ENCODE results near the gene RNF220. TPM values are rescaled to one million over a fixed set of nuclear protein-coding genes. Genes with fewer than 3 reads are reported as not detected.

The RNF220 gene
- total RNA-seq, 2 donors from 2014 or later = 84.8 to 95.2 TPM

DNA sequence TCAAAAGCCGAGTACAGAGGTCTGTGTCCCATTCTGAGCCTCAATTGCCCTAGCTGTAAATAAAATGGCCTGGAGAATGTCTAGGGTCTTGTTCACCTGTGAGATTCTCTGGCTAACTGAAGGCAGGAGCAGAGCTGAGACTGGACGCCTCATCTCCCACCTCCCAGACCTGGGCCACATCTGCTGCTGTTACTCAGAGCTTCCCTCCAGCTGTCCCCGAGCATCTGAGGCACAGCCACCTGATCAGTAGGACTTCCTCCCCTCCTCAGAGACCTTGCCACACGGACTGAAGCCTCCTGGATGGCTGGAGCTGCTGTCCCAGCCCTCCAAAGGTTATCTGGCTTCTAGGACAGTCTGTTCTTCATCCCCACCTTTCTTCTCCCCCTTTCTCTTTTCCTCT, 206.8 kb downstream of the RNF220 start:
- ATAC-seq (no peak), DNase-seq (no peak)
- no peaks in the 10 kb centered on the region for H3K9me3 ChIP-seq (ENCODE audit: control insufficient read depth, low read length, poor library complexity, severe bottlenecking)
- Mint-ChIP-seq H3K4me1 (peaks cover 2% of the 10 kb centered on the region), H3K27me3 (peaks cover 38% of the 10 kb centered on the region), H3K27ac (no peak overlapping the region), H3K36me3 (ENCODE audit: low read depth) (peaks cover 2% of the 10 kb centered on the region), H3K4me3 (no peak overlapping the region)

DNA sequence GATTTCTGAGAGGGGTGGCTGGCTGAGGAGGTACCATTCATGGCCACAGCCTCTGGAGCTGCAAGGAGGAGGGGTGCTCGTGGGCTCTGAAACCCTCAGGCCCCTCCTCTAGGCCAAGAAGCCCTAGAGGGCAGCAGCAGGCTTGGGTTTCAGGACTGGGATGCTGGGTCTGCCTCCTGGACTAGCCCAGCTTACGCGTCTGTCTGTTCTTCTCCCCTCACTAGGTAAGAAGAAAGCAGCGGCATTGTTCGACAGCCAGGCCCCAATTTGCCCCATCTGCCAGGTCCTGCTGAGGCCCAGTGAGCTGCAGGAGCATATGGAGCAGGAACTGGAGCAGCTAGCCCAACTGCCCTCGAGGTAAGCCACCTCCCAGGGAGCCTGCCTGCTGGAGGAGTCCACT, 208.9 kb downstream of the RNF220 start:
- DNase-seq (no peak), ATAC-seq (no peak)
- Mint-ChIP-seq H3K27me3 (peaks cover 22% of the 10 kb centered on the region), H3K36me3 (ENCODE audit: low read depth) (no peaks in the 10 kb centered on the region), H3K27ac (no peak overlapping the region), H3K4me1 (peaks cover 2% of the 10 kb centered on the region), H3K4me3 (no peak overlapping the region)
- no peaks in the 10 kb centered on the region for H3K9me3 ChIP-seq (ENCODE audit: control insufficient read depth, low read length, poor library complexity, severe bottlenecking)

GRCh38 chr1:44616284-44616990, 211.4 kb downstream of the RNF220 start:
- H3K4me1 Mint-ChIP-seq = peaks cover 2% of the 10 kb centered on the region
- no peak overlapping the region for H3K27ac Mint-ChIP-seq
- peaks cover 11% of the 10 kb centered on the region for H3K27me3 Mint-ChIP-seq
- no peaks in the 10 kb centered on the region for H3K9me3 ChIP-seq (ENCODE audit: control insufficient read depth, low read length, poor library complexity, severe bottlenecking)
- ATAC-seq = no peak
- H3K4me3 Mint-ChIP-seq = no peak overlapping the region
- no peaks in the 10 kb centered on the region for H3K36me3 Mint-ChIP-seq (ENCODE audit: low read depth)
- no peak for DNase-seq

DNA sequence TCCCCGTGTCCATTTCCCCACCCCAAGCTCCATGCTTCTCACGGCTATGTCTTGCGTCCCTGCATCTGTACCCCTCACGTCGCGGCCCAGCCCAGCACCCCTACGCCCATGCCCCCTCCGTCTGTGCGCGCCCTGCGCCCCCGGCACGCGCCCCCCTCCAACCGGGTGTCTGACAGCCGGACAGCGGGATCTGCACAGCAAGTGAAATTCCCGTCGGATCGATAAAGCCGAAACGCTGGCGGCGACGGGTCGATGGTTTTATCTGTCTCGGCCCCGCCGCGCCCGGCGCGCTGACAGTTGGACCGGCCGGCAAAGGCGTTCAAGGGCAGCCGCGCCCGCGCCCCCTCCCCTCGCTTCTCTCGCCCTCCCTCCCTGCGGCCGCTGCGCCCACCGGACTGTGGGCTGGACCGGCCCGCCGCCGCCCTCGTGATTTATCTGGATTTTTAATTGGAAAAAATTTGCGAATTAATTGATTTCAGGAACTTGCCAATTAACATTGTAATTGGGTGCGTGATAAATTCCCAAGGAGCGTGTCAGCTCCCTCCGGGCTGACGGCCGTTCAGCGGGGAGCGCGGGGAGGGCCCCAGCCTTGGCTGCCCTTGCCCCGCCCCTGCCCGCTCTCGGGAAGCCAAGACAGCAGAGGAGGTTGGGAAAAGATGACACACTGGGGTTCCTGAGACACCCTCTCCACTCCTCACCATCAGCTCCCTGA, 212.1 kb downstream of the RNF220 start:
- Mint-ChIP-seq H3K36me3 (ENCODE audit: low read depth) (no peaks in the 10 kb centered on the region), H3K27me3 (peaks cover 5% of the 10 kb centered on the region), H3K4me3 (no peak overlapping the region), H3K4me1 (no peaks in the 10 kb centered on the region), H3K27ac (no peak overlapping the region)
- no peak for ATAC-seq
- H3K9me3 ChIP-seq (ENCODE audit: control insufficient read depth, low read length, poor library complexity, severe bottlenecking) = no peaks in the 10 kb centered on the region
- no peak for DNase-seq

GRCh38 chr1:44617703-44618029, 212.6 kb downstream of the RNF220 start:
- ATAC-seq = no peak
- Mint-ChIP-seq H3K4me3 (no peak overlapping the region), H3K27me3 (peaks cover 5% of the 10 kb centered on the region), H3K27ac (no peak overlapping the region), H3K4me1 (no peaks in the 10 kb centered on the region), H3K36me3 (ENCODE audit: low read depth) (no peaks in the 10 kb centered on the region)
- H3K9me3 ChIP-seq (ENCODE audit: control insufficient read depth, low read length, poor library complexity, severe bottlenecking) = no peaks in the 10 kb centered on the region
- DNase-seq = no peak

DNA sequence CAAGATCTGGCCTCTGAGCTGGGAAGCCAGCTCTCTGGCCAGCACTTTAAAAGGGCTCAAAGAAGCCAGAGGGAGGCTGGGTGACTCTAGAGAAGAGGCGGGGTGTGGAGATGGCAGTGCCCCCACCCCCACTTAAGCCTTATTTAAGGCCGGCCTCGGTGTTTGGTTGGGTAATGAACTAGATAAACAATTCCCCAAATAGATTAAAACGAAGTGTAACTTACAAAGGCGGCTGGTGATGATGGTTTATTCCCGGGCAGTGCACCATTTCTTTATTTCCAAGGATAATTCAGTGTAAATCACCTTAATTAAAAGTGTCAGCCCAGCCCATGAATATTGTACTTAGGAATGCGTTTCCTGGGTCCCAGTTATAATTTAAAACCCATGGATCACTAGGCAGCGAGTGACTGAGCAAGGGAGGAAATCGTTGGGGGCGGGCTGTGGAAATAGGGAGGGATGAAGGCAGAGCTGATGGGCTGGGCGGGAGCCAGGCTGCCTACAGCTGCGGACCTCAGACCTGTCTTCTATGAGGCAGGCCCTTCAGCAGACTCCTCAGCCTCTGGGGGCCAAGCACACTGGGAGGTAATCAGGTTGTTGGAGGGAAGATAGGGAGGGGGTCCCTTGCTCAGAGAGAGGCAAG, 214.3 kb downstream of the RNF220 start:
- no peak for DNase-seq
- Mint-ChIP-seq H3K27ac (peak overlapping the region; percentile 81), H3K27me3 (peaks cover 5% of the 10 kb centered on the region), H3K36me3 (ENCODE audit: low read depth) (no peaks in the 10 kb centered on the region), H3K4me1 (peaks cover 5% of the 10 kb centered on the region), H3K4me3 (no peak overlapping the region)
- ATAC-seq = no peak
- H3K9me3 ChIP-seq (ENCODE audit: control insufficient read depth, low read length, poor library complexity, severe bottlenecking) = no peaks in the 10 kb centered on the region

- H3K4me1 Mint-ChIP-seq = peaks cover 5% of the 10 kb centered on the region
- ATAC-seq (no peak), DNase-seq (no peak)
- no peaks in the 10 kb centered on the region for H3K36me3 Mint-ChIP-seq (ENCODE audit: low read depth)
- H3K27ac Mint-ChIP-seq = no peak overlapping the region
- peaks cover 5% of the 10 kb centered on the region for H3K27me3 Mint-ChIP-seq
- no peaks in the 10 kb centered on the region for H3K9me3 ChIP-seq (ENCODE audit: control insufficient read depth, low read length, poor library complexity, severe bottlenecking)
- H3K4me3 Mint-ChIP-seq = no peak overlapping the region
Measured at GRCh38 chr1:44620072-44620471, 215.0 kb downstream of the RNF220 start.

DNA sequence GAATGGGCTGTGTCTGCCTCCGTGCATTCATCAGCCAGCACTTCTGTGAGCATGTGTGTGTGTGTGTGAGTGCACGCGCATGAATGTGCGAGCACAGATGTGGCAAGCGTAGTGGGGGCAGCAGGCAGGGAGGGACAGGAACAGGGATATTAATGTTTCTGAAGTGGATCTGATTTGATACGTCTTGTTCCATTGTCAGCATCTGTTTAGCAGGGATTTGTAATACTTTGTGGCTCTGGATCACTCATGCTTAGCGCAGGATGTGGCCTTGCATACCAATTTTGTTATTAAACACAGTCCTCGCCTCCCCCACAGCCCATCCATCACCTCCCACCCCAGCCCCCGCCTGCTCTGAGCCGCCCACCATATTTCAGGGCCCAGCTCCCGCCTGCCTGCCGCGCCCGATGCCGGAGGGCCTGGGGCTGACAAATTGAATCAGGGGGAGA, 216.8 kb downstream of the RNF220 start:
- Mint-ChIP-seq H3K4me3 (no peak overlapping the region), H3K27me3 (peaks cover 5% of the 10 kb centered on the region), H3K36me3 (ENCODE audit: low read depth) (no peaks in the 10 kb centered on the region), H3K4me1 (peaks cover 5% of the 10 kb centered on the region), H3K27ac (no peak overlapping the region)
- H3K9me3 ChIP-seq (ENCODE audit: control insufficient read depth, low read length, poor library complexity, severe bottlenecking) = no peaks in the 10 kb centered on the region
- ATAC-seq (no peak), DNase-seq (no peak)

- Mint-ChIP-seq H3K27me3 (no peaks in the 10 kb centered on the region), H3K27ac (no peak overlapping the region), H3K4me3 (no peak overlapping the region), H3K36me3 (ENCODE audit: low read depth) (no peaks in the 10 kb centered on the region), H3K4me1 (peaks cover 7% of the 10 kb centered on the region)
- DNase-seq (no peak), ATAC-seq (no peak)
- no peaks in the 10 kb centered on the region for H3K9me3 ChIP-seq (ENCODE audit: control insufficient read depth, low read length, poor library complexity, severe bottlenecking)
Measured at GRCh38 chr1:44624268-44624901, 219.3 kb downstream of the RNF220 start.

GRCh38 chr1:44625348-44625747, 220.3 kb downstream of the RNF220 start:
- no peaks in the 10 kb centered on the region for H3K9me3 ChIP-seq (ENCODE audit: control insufficient read depth, low read length, poor library complexity, severe bottlenecking)
- ATAC-seq (no peak), DNase-seq (no peak)
- no peaks in the 10 kb centered on the region for H3K27me3 Mint-ChIP-seq
- H3K27ac Mint-ChIP-seq = no peak overlapping the region
- peaks cover 7% of the 10 kb centered on the region for H3K4me1 Mint-ChIP-seq
- no peak overlapping the region for H3K4me3 Mint-ChIP-seq
- no peaks in the 10 kb centered on the region for H3K36me3 Mint-ChIP-seq (ENCODE audit: low read depth)

DNA sequence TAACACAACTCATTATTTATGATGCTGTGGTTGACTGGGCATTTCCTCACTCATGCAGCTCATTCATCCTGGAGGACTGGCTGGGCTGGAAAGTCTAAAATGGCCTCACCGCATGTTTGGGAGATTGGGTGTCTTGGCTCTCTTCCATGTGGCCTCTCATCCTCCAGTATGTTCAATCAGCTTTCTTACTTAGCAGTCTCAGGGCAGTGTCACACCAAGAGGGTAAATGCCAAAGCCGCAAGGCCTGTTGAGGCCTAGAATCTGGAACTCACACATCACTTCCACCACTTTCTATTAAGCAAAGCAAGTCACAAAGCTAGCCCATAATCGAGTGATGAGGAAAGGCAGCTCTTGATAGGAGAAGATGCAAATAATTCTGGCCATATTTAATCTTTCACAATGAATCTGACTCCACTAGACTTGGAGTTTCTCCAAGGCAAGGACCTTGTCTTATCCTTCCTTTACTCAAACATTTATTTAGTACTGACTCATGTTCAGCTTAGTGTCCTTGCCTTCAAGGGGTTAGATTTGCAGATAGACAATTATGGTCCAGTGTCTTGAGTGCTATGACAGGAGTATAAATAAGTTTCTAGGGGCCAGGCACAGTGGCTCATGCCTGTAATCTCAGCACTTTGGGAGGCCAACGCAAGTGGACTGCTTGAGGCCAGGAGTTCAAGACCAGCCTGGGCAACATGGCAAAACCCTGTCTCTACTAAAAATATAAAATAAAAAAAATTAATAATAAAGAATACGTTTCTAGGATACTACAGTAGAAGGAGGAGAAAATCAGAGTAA, 224.1 kb downstream of the RNF220 start:
- Mint-ChIP-seq H3K27ac (no peak overlapping the region), H3K27me3 (no peaks in the 10 kb centered on the region), H3K36me3 (ENCODE audit: low read depth) (no peaks in the 10 kb centered on the region), H3K4me1 (peaks cover 27% of the 10 kb centered on the region), H3K4me3 (no peak overlapping the region)
- DNase-seq (no peak), ATAC-seq (no peak)
- no peaks in the 10 kb centered on the region for H3K9me3 ChIP-seq (ENCODE audit: control insufficient read depth, low read length, poor library complexity, severe bottlenecking)

- peak overlapping the region; percentile 94 for H3K27ac Mint-ChIP-seq
- no peak overlapping the region for H3K4me3 Mint-ChIP-seq
- DNase-seq (no peak), ATAC-seq (no peak)
- no peaks in the 10 kb centered on the region for H3K9me3 ChIP-seq (ENCODE audit: control insufficient read depth, low read length, poor library complexity, severe bottlenecking)
- H3K36me3 Mint-ChIP-seq (ENCODE audit: low read depth) = no peaks in the 10 kb centered on the region
- no peaks in the 10 kb centered on the region for H3K27me3 Mint-ChIP-seq
- peaks cover 34% of the 10 kb centered on the region for H3K4me1 Mint-ChIP-seq
Measured at GRCh38 chr1:44630116-44630515, 225.1 kb downstream of the RNF220 start.

GRCh38 chr1:44631333-44631646, 226.2 kb downstream of the RNF220 start:
- ATAC-seq = peak; percentile 22
- H3K4me1 Mint-ChIP-seq = peaks cover 41% of the 10 kb centered on the region

More at GRCh38 chr1:44631333-44631646, 226.2 kb downstream of the RNF220 start:
- Mint-ChIP-seq H3K27me3 (no peaks in the 10 kb centered on the region), H3K36me3 (ENCODE audit: low read depth) (peaks cover 2% of the 10 kb centered on the region), H3K4me3 (peak overlapping the region; percentile 93), H3K27ac (peak overlapping the region; percentile 94)
- no peaks in the 10 kb centered on the region for H3K9me3 ChIP-seq (ENCODE audit: control insufficient read depth, low read length, poor library complexity, severe bottlenecking)
- DNase-seq = no peak

Measured in T-helper 17 cell (primary cell).